Breast epithelium (tissue), 3 donors: ENCODE measurements around the gene ARHGEF12.

ENCODE experiments used
- CTCF ChIP-seq, 3 donors: fragments of 450-650 bp; IDR thresholded peaks; one replicate each; pipeline ENCODE4 v1.5.1; 2016 to 2017; ENCODE audit warnings: antibody characterized with exemption in 3 of 3, mild to moderate bottlenecking in 3 of 3, moderate library complexity in 3 of 3
- POLR2A ChIP-seq: fragments of 450-650 bp; IDR thresholded peaks from one replicate; pipeline ENCODE4 v1.6.1; 2016; ENCODE audit warnings: antibody characterized with exemption, mild to moderate bottlenecking, moderate library complexity
- POLR2AphosphoS5 ChIP-seq, 3 donors: sonication (generic); formaldehyde crosslinking; IDR thresholded peaks; one replicate each; pipeline ENCODE4 v1.6.1; 2017; ENCODE audit warnings: antibody characterized with exemption in 3 of 3

- TF ChIP-seq CTCF (IDR thresholded peaks at IDR 0.05) (no peak), POLR2A (no peak), POLR2AphosphoS5 (IDR thresholded peaks at IDR 0.05) (no peak)
Observed at GRCh38 chr11:120457996-120458395, 121.8 kb downstream of the ARHGEF12 start.
